NOMO-1 treated with dmso at 0.1 percent for 144 hours (cell line): Measurements from ENCODE around the gene OAS2.

ENCODE experiments used
- DNase-seq: peaks from one replicate; lab custom pipeline; 2025; ENCODE audit not compliant: unreplicated experiment; lab: John Stamatoyannopoulos, UW

The OAS2 gene

DNA sequence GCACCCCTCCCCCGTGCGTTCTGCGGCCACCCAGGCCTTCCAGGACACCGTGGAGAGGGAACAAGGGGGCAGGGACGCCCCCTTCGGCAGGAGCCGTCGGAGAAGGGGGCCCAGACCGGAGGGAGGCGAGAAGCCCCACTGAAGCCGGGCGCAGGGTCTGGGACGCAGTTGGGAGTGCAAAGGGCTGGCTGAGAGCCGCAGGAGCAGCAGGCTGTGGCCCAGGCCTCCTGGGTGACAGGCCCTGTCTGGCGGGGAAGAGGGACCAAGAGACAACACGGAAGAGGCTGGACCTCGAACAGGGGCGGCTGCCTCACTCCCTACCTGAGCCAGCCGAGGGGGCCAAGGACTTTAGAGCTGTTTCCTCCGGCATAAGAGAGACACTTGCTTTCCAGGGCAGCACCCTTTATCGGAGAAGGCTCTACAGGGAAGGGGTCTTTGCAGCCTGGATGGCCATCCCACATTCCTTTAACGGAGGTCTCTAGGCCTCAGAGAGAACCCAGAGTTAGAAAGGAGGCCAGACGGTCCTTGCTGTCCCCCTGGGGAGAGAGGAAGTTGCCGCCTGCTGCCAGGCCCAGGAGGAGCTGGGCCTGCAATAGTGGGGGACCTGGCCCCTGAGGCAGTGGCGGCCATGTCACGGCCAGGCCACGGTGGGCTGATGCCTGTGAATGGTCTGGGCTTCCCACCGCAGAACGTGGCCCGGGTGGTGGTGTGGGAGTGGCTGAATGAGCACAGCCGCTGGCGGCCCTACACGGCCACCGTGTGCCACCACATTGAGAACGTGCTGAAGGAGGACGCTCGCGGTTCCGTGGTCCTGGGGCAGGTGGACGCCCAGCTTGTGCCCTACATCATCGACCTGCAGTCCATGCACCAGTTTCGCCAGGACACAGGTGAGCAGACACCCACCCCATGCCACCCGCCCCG, 79.5 kb downstream of the OAS2 start:
- no peak for DNase-seq

DNA sequence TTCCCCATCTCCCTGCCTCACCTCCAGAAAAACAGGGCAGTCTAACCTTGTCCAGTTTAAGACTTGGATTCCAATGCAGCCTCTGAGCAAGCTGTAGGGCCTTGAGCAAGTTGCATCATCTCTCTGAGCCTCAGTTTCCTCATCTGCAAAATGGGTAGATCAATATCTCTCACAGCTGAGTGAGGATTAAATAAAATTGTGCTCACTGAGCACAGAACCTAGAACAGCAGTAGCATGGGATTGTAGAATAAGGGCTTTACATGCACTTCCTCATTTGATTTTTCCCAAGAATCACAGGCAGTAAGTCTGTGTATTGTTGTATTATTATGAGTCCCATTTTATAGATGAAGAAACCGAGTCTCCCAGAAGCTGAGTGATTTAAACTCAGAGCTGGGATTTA, 80.2 kb downstream of the OAS2 start:
- no peak for DNase-seq

DNA sequence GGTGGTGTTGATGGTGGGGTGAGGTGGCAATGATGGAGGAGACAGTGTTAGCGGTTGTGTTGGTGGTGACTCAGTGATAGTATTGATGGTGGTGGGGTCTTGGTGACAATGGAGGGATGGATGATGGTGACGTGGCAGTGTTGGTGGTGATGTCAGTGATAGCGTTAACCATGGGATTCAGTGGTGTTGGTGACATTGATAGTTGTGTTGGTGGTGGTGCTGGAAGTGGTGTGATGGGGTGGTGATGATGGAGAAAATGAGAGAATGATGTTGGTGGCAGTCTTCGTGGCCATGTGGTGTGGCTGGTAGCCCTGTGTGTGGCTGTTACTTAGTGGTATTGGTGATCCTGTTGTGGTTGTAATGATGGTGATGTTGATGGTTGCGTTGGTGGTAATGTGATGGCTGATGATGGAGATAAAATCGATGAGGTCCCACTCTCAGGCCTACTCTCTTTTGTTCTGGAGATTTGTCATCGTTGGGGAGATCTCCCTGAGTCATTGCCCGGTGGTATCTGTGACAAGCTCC, 80.8 kb downstream of the OAS2 start:
- no peak for DNase-seq

DNA sequence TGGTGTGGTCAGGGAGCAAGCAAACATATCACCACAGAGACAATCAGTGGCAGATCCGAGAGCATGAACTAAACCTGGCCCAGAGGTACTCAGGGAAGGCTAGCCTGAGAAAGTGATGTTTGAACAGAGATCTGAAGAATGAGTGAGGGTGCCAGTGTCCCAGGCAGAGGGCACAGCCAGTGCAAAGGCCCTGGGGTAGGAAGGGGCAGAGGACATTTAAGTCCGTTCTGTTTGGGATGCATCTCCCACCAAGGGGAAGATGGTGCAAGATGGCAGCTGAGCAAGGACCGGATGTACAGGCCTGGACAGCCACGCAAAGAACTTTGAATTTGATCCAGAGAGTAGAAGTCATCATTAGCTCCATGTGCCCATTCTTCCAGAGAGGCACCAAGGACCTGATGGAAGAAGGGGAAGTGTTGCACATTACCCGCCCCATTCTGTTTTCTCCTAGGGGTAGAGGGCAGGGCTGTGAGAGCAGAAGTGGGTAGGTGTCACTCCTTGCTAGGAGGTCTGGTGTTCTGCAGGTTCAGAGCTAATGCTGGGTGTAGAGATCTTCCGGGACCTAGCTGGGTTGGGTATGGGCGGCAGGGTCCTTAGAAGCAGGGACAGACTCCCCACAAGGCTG, 82.1 kb downstream of the OAS2 start:
- no peak for DNase-seq

DNA sequence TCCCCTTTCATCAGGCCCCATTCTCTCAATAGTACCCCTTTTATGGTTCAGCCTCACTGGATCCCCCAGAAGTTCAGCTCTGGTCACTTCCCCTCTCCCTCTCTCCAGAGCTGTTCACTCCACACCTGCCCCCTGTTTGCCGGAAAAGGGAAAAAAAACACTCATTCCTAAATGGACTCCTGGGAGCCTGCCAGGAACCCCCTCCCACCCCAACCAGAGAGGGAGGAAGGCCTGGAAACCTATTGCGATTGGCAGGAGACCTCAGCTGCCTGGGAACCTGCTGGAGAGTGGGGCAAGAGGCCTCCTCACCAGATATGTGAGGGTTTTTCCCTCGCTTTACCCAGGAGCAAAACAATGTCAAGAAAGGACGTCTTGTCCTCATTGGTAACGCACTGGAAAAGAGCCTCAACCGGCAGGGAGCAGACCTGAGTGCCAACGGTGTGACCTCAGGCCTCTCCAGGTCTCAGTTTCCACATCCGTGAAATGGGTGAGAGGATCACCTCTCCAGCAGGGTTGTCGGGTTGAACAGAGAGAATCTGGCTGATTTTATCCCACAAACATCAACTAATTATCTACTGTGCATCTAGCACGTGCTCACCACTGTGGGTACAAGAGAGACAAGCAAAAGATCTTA, 82.9 kb downstream of the OAS2 start:
- no peak for DNase-seq
